Breast epithelium (tissue), 4 donors: ENCODE data around the gene MBD3L2B. TPM values are rescaled to one million over a fixed set of nuclear protein-coding genes. Genes with fewer than 3 reads are reported as not detected.

ENCODE experiments used
- DNase-seq, 2 donors: peaks; one replicate each; pipeline ENCODE4 v3.0.0-alpha.2; 2019; ENCODE audit warnings: low spot score in 2 of 2
- H3K27ac ChIP-seq, 2 donors: fragments of 200-600 bp; sonication (generic) in 1 of 2; one replicate each; pipeline ENCODE4 v1.5.1; 2016 to 2019; ENCODE audit warnings: mild to moderate bottlenecking in 1 of 2
- H3K27me3 ChIP-seq, 2 donors: fragments of 200-600 bp; sonication (generic) in 1 of 2; one replicate each; pipeline versions ENCODE4 v1.5.1 to v1.6.0; 2017 to 2019; ENCODE audit warnings: control low read depth in 1 of 2, mild to moderate bottlenecking in 1 of 2
- H3K36me3 ChIP-seq: fragments of 200-600 bp; one replicate; pipeline ENCODE4 v1.5.1; 2019
- H3K4me1 ChIP-seq, 2 donors: fragments of 200-600 bp; sonication (generic); one replicate each; pipeline ENCODE4 v1.5.1; 2016 to 2019; ENCODE audit warnings: control low read depth in 1 of 2
- H3K4me3 ChIP-seq, 3 donors: fragments of 200-600 bp; sonication (generic); 1 replicate in 2 of 3; 2 replicates in 1 of 3; pipeline ENCODE4 v1.5.1; 2016 to 2019; ENCODE audit warnings: mild to moderate bottlenecking in 3 of 3, moderate library complexity in 2 of 3
- H3K9me3 ChIP-seq, 2 donors: fragments of 200-600 bp; sonication (generic) in 1 of 2; one replicate each; pipeline ENCODE4 v1.5.1; 2016 to 2019; ENCODE audit warnings: control low read depth in 1 of 2
- POLR2A ChIP-seq: fragments of 450-650 bp; IDR thresholded peaks from one replicate; pipeline ENCODE4 v1.6.1; 2016; ENCODE audit warnings: antibody characterized with exemption, mild to moderate bottlenecking, moderate library complexity
- POLR2AphosphoS5 ChIP-seq, 3 donors: sonication (generic); formaldehyde crosslinking; IDR thresholded peaks; one replicate each; pipeline ENCODE4 v1.6.1; 2017; ENCODE audit warnings: antibody characterized with exemption in 3 of 3
- intact Hi-C: fragments of 100-400 bp; cut with DNase I; formaldehyde crosslinking; loops from one replicate; pipeline ENCODE4 v1.15.1; 2023; ENCODE audit warnings: low total_unique reads
- total RNA-seq, 3 donors: library from RNA; depleted of rRNA; stranded (reverse); fragments of >200 nt; gene quantifications; one replicate each; pipeline ENCODE4 v1.1.0, GENCODE V29; 2016
- TF ChIP-seq, protein P1 (sequence below), 3 donors: fragments of 450-650 bp; IDR thresholded peaks; one replicate each; pipeline ENCODE4 v1.5.1; 2016 to 2017; ENCODE audit warnings: antibody characterized with exemption in 3 of 3, mild to moderate bottlenecking in 3 of 3, moderate library complexity in 3 of 3

Gene MBD3L2B
- total RNA-seq, 3 donors from 2014 or later = not detected

- no peak for DNase-seq
- intact Hi-C loops = no loop called here
- Histone ChIP-seq H3K9me3 (no peaks in the 10 kb centered on the region), H3K4me1 (no peaks in the 10 kb centered on the region), H3K27me3 (no peaks in the 10 kb centered on the region), H3K27ac (no peak overlapping the region), H3K4me3 (no peak overlapping the region), H3K36me3 (no peaks in the 10 kb centered on the region)
- TF ChIP-seq POLR2A (no peak), POLR2AphosphoS5 (IDR thresholded peaks at IDR 0.05) (no peak)
- TF ChIP-seq, protein P1, sequence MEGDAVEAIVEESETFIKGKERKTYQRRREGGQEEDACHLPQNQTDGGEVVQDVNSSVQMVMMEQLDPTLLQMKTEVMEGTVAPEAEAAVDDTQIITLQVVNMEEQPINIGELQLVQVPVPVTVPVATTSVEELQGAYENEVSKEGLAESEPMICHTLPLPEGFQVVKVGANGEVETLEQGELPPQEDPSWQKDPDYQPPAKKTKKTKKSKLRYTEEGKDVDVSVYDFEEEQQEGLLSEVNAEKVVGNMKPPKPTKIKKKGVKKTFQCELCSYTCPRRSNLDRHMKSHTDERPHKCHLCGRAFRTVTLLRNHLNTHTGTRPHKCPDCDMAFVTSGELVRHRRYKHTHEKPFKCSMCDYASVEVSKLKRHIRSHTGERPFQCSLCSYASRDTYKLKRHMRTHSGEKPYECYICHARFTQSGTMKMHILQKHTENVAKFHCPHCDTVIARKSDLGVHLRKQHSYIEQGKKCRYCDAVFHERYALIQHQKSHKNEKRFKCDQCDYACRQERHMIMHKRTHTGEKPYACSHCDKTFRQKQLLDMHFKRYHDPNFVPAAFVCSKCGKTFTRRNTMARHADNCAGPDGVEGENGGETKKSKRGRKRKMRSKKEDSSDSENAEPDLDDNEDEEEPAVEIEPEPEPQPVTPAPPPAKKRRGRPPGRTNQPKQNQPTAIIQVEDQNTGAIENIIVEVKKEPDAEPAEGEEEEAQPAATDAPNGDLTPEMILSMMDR (IDR thresholded peaks at IDR 0.05) = no peak
These were observed 50.8 kb downstream of the MBD3L2B start for GRCh38 chr19:6970443-6970842.

GRCh38 chr19:6970021-6970420, 51.2 kb downstream of the MBD3L2B start:
- H3K36me3 ChIP-seq = no peaks in the 10 kb centered on the region
- DNase-seq = no peak
- no peak overlapping the region for H3K27ac ChIP-seq
- intact Hi-C loops = no loop called here
- H3K9me3 ChIP-seq = no peaks in the 10 kb centered on the region
- TF ChIP-seq, protein P1 (IDR thresholded peaks at IDR 0.05) = no peak
- TF ChIP-seq POLR2A = no peak
- no peak for TF ChIP-seq POLR2AphosphoS5 (IDR thresholded peaks at IDR 0.05)
- no peak overlapping the region for H3K4me3 ChIP-seq
- H3K4me1 ChIP-seq = no peaks in the 10 kb centered on the region
- no peaks in the 10 kb centered on the region for H3K27me3 ChIP-seq

DNA sequence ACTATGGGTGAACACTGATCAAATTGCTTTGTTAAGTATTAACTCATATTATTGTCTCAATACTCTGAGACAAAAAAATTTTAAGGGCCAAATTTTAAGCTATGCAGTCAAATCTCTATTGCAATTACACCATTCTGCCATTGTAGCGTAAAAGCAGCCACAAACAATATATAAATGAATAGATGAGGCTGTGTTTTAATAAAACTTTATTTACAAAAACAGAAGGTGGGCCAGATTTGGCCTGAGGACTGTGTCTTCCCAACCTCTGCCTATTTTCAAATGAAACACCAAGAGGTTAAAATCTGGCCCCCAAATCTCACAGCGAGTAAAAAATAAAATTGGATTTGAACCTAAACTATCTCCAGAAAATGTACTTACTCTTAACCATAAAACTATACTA, 51.7 kb downstream of the MBD3L2B start:
- TF ChIP-seq POLR2AphosphoS5 (IDR thresholded peaks at IDR 0.05) = no peak
- no peak for TF ChIP-seq POLR2A
- TF ChIP-seq, protein P1 (IDR thresholded peaks at IDR 0.05) = no peak
- Histone ChIP-seq H3K27me3 (no peaks in the 10 kb centered on the region), H3K9me3 (no peaks in the 10 kb centered on the region), H3K36me3 (no peaks in the 10 kb centered on the region), H3K27ac (no peak overlapping the region), H3K4me3 (no peak overlapping the region), H3K4me1 (no peaks in the 10 kb centered on the region)
- intact Hi-C loops = no loop called here
- DNase-seq = no peak

Other genes starting within 250 kb of the MBD3L2B start
- 10 to 100 TPM in 1 of 3 donors, 1 to 10 TPM in 2; 6.6 to 10.2 (median 8.5) TPM for gene VAV1, start 248.7 kb downstream of the MBD3L2B start, total RNA-seq
- under 1 TPM in 2 of 3 donors, not detected in 1; 0.33 to 0.44 TPM for gene ADGRE1, start 133.9 kb downstream of the MBD3L2B start, total RNA-seq
- not detected for gene MBD3L5, start 9.1 kb upstream of the MBD3L2B start, total RNA-seq
- not detected for gene MBD3L4, start 18.7 kb upstream of the MBD3L2B start, total RNA-seq
- not detected for gene MBD3L2, start 27.9 kb upstream of the MBD3L2B start, total RNA-seq
- gene MBD3L3, start 37.2 kb upstream of the MBD3L2B start, total RNA-seq = not detected
- 10 to 100 TPM in 2 of 3 donors, 1 to 10 TPM in 1; 7.2 to 18.3 (median 12.8) TPM for gene ZNF557, start 48.3 kb upstream of the MBD3L2B start, total RNA-seq